HepG2 (cell line): ENCODE measurements around the gene MYLK2. TPM values are rescaled to one million over a fixed set of nuclear protein-coding genes. Genes with fewer than 3 reads are reported as not detected.

Experiments used
- GMEB2 ChIP-seq: IDR thresholded peaks from 2 replicates; pipeline ENCODE4 v1.6.1; 2016; ENCODE audit warnings: missing biosample characterization, missing genetic modification reagents, low read depth
- HOXA3 ChIP-seq: sonication (generic); formaldehyde crosslinking; IDR thresholded peaks from 2 replicates; pipeline ENCODE4 v1.5.0; 2020; ENCODE audit warnings: missing genetic modification reagents
- NFIB ChIP-seq: sonication (generic); formaldehyde crosslinking; IDR thresholded peaks from 2 replicates; pipeline ENCODE4 v1.9.0; 2021; ENCODE audit warnings: missing genetic modification reagents, mild to moderate bottlenecking, borderline replicate concordance
- NFRKB ChIP-seq: fragments of 450-650 bp; IDR thresholded peaks from 2 replicates; pipeline ENCODE4 v1.6.1; 2017
- PCBP2 ChIP-seq: fragments of 200-400 bp; formaldehyde crosslinking; optimal IDR thresholded peaks from 2 replicates; pipeline ENCODE3; 2018; ENCODE audit warnings: low read length, low read depth; ENCODE audit not compliant: poor library complexity, severe bottlenecking
- RERE ChIP-seq: IDR thresholded peaks from 2 replicates; pipeline ENCODE4 v1.6.1; 2016; ENCODE audit warnings: low read depth, missing genetic modification reagents, missing compliant biosample characterization
- TFAP4 ChIP-seq: sonication (generic); IDR thresholded peaks from 2 replicates; pipeline ENCODE4 v1.6.1; 2016; ENCODE audit warnings: low read depth, borderline replicate concordance
- ZEB1 ChIP-seq: IDR thresholded peaks from 2 replicates; pipeline ENCODE4 v1.6.1; 2012; ENCODE audit warnings: mild to moderate bottlenecking, low read depth, inconsistent platforms; ENCODE audit not compliant: insufficient replicate concordance
- ZFAT ChIP-seq: sonication (generic); formaldehyde crosslinking; conservative IDR thresholded peaks from 2 replicates; pipeline ENCODE4 v1.8.1; 2023; ENCODE audit warnings: missing genetic modification reagents, inconsistent platforms
- ZFYVE20 ChIP-seq: sonication (generic); formaldehyde crosslinking; IDR thresholded peaks from 2 replicates; pipeline ENCODE4 v1.8.0; 2023; ENCODE audit warnings: low read depth, mild to moderate bottlenecking, moderate library complexity, missing genetic modification reagents, borderline replicate concordance
- ZNF256 ChIP-seq: sonication (generic); formaldehyde crosslinking; conservative IDR thresholded peaks from 2 replicates; pipeline ENCODE4 v1.4.0; 2020; ENCODE audit warnings: missing genetic modification reagents
- ZNF432 ChIP-seq: sonication (generic); formaldehyde crosslinking; IDR thresholded peaks from 2 replicates; pipeline ENCODE4 v1.5.0; 2020; ENCODE audit warnings: missing genetic modification reagents, mild to moderate bottlenecking, borderline replicate concordance
- ZNF670 ChIP-seq: sonication (generic); formaldehyde crosslinking; IDR thresholded peaks from 2 replicates; pipeline ENCODE4 v1.8.0; 2022; ENCODE audit warnings: mild to moderate bottlenecking, missing genetic modification reagents, borderline replicate concordance
- ZNF770 ChIP-seq: sonication (generic); formaldehyde crosslinking; IDR thresholded peaks from 2 replicates; pipeline ENCODE4 v1.5.0; 2020; ENCODE audit warnings: mild to moderate bottlenecking, missing genetic modification reagents
- ZNF790 ChIP-seq: sonication (generic); formaldehyde crosslinking; IDR thresholded peaks from 2 replicates; pipeline ENCODE4 v1.8.0; 2022; ENCODE audit warnings: missing genetic modification reagents, mild to moderate bottlenecking, borderline replicate concordance
- ZSCAN21 ChIP-seq: sonication (generic); formaldehyde crosslinking; IDR thresholded peaks from 2 replicates; pipeline ENCODE4 v1.8.0; 2022; ENCODE audit warnings: mild to moderate bottlenecking, missing genetic modification reagents, moderate library complexity, borderline replicate concordance
- polyA plus RNA-seq, 8 experiments: library from polyadenylated mRNA; depleted of rRNA in 3 of 8; stranded (reverse) in 7 of 8; unstranded in 1 of 8; fragments of >200 nt; fragmentation: Illumina TruSeq in 4 of 8; extraction: Trizol in 4 of 8; gene quantifications; 2 replicates each; pipeline versions ENCODE4 v1.2.1 to v1.2.3, GENCODE V29; 2011 to 2016; ENCODE audit warnings: low read depth in 4 of 8, missing spikeins in 1 of 8, mixed read lengths in 1 of 8; ENCODE audit not compliant: insufficient read depth in 1 of 8
- total RNA-seq, 5 experiments: library from RNA; depleted of rRNA; stranded (reverse); fragments of >200 nt; fragmentation: Illumina TruSeq; extraction: Trizol; gene quantifications; 2 replicates each; pipeline ENCODE4 v1.2.3, GENCODE V29; 2016; ENCODE audit warnings: low read depth in 1 of 5
- TF ChIP-seq, protein P1 (sequence below): sonication (generic); formaldehyde crosslinking; IDR thresholded peaks from 2 replicates; pipeline ENCODE4 v1.4.0; 2020; ENCODE audit warnings: low read depth, mild to moderate bottlenecking, missing genetic modification reagents

The MYLK2 gene
- total and polyA plus RNA-seq, 2 of the 13 experiments (the other 11 are each of a cell fraction or from before 2014, with no cell fraction given): 0.27 TPM; not detected in 1

DNA sequence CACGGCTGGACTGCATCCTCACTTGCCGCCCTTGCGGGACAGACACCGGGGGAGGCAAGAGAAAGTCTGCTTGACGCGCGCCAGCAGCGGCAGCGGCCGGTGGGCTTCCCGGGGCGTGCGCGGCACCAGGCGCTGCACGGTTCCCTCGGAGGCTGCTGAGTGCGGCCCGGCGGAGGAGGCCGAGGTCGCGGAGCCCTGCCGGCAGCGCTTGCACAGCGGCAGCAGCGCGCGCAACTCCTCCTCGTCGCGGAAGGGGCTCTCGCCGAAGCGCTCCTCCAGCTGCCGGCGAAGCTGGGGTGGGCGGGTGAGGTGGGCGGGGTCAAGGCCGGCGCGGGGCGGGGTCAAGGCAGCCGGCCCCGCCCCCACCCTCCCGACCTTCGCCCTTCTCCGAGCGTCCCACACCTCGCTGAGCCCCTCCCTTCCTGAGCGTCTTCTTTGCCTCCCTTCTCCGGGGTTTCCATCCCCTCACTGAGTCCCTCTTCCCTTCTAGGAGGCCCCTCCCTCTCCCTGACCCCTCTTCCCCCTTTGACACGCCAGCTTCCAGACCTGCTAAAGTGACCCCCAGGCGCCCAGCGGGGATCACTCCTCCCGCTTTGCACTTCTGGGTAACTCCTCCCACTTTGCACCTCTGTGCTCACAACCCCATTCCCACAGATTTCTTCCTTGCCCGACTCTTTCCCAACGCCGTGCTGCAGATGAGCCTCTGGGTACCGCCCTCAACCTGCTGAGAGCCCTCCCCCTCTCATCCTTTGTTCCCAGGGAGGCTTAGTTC, 42.4 kb downstream of the MYLK2 start (continued):
- TF ChIP-seq ZNF432: no peak
- no peak for TF ChIP-seq ZNF670 (CRISPR knock-in tag)
- peak; percentile 66; the same call in 1 of the 2 replicates for TF ChIP-seq TFAP4
- peak; percentile 88 for TF ChIP-seq ZNF770 (CRISPR knock-in tag)
- no peak; the same call in 1 of the 2 replicates for TF ChIP-seq HOXA3
- no peak for TF ChIP-seq GMEB2 (CRISPR knock-in tag)
- TF ChIP-seq ZEB1: no peak
- TF ChIP-seq RERE (CRISPR knock-in tag): 0 out of 2 replicates have a peak, but pooled peaks have one; percentile 34
- no peak for TF ChIP-seq ZNF790 (CRISPR knock-in tag)
- no peak for TF ChIP-seq PCBP2
- TF ChIP-seq ZNF256 (CRISPR knock-in tag): no peak
- peak; percentile 10; the same call in 1 of the 2 replicates for TF ChIP-seq ZSCAN21 (CRISPR knock-in tag)
- no peak for TF ChIP-seq ZFAT (CRISPR knock-in tag)
- TF ChIP-seq, protein P1, sequence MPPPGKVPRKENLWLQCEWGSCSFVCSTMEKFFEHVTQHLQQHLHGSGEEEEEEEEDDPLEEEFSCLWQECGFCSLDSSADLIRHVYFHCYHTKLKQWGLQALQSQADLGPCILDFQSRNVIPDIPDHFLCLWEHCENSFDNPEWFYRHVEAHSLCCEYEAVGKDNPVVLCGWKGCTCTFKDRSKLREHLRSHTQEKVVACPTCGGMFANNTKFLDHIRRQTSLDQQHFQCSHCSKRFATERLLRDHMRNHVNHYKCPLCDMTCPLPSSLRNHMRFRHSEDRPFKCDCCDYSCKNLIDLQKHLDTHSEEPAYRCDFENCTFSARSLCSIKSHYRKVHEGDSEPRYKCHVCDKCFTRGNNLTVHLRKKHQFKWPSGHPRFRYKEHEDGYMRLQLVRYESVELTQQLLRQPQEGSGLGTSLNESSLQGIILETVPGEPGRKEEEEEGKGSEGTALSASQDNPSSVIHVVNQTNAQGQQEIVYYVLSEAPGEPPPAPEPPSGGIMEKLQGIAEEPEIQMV: no peak
- TF ChIP-seq NFIB: no peak
- 0 out of 2 replicates have a peak, but pooled peaks have one; percentile 69 for TF ChIP-seq ZFYVE20 (CRISPR knock-in tag)
- TF ChIP-seq NFRKB: no peak
